DMS79 treated with DMSO at 0.1 percent for 48 hours (cell line): ENCODE data around the gene BTBD2.

Experiments
- DNase-seq: peaks from one replicate; lab custom pipeline; 2025; lab: John Stamatoyannopoulos, UW

The BTBD2 gene

DNA sequence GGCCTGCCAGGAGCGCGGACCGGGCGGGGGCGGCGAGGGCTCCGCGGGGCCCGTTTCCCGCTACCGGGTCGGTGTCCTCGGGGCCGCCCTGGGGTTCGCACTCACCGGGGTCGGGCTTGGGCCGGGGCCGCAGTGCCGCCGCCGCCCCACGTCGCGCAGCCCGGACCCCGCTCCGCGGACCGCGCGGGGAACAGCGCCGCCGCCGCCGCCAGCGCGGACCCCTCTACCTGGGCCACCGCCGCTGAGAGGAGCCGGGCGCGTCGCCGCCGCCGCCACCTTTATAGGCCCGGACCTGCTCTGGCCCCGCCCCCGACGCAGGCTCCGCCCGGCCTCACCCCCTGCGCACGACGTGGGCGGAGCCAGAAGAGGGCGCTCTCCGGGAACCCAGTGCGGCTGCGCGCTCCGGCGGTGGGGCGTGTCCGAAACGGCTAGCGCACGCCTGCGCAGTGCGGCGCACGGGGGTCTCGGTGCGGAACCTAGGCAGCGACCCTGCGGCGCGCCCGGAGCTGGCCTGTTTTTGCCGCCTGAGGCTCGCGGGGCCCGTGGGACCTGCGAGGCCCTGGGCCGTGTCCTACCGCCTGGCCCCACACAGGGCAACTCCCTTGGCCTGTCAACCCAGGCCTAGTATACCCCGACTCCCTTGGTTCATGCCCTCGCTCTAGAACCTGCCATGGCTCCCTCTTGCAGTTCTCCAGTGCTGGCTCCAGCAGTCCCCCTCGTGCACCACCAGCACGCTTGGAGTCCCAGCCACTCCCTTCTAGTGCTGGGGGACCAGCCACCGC is 35.7 kb upstream of the BTBD2 start, which contains the start of gene MKNK2:
TSS of gene MKNK2 (minus strand) at position 254 of the 782 bp plus-strand sequence. CDS start 393 bp downstream, outside the sequence.
- peak; percentile 81 for DNase-seq

DNA sequence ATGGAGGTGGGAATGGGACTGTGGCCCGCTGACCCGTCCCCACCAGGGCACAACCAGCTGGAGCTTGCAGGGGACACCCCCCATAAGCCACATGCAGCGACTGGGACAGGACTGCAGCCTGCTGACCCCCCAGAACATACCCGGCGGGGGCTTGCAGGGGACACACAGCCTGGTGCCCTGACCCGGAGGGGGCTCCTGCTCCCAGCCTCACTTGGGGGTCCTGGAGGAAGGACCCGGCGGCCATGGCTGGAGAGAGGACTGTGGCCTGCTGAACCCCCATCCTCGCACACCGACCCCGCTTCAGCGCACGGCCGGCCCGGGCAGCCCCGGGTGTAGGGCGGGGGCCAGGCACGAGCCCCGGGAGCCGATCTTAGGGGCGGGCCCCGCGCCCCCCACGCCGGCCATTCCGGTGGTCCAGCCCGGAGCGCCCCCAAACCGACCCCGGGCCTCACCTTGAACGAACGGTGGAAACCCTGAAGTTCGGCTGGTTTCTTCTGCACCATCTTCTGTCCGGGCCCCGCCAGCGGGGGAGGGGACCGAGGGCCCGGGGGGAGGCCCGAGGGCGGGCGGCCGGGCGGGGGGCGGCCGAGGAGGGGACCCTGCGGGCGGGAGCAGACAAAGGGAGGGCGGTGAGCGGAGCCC is 35.0 kb upstream of the BTBD2 start:
- no peak for DNase-seq

- DNase-seq = peak; percentile 42
These were observed 34.3 kb upstream of the BTBD2 start for GRCh38 chr19:2049741-2050348.

DNA sequence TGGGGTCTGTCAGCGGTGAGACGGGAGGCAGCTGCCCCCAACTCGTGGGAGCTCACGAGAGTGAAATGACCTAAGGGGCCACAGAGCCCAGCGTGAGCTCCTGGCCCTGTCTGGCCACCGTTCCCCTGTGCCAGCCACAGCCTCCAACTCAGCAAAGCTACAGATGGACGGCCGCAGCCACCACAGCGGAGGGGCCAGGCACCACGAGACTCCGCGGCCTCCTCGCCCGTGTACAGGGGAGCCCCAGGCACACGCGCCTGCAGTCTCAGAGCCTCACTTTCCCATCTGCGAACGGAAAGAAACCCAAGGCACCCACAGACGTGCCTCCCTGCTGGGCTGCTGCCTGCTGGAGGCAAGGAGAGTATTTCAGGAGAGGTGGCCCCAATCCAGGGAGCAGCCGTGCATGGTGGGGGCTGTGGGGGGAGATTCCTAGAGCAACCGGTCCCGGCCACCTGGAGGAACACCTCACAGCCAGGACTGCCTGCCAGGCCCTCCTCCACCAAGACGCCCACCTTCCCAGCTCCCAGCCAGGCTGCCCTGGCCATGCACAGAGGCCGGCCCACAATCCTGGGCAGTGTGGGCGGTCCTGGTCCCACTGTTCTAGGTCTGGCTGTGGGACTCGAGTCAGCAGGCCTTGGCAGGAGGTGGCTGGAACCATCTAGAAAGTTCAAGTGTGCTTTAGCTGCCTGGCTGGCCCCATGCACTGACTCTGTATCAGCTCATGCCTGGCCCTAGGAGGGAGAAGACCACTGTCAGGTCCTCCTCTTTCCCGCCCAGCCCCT is 33.6 kb upstream of the BTBD2 start:
- DNase-seq = no peak

DNA sequence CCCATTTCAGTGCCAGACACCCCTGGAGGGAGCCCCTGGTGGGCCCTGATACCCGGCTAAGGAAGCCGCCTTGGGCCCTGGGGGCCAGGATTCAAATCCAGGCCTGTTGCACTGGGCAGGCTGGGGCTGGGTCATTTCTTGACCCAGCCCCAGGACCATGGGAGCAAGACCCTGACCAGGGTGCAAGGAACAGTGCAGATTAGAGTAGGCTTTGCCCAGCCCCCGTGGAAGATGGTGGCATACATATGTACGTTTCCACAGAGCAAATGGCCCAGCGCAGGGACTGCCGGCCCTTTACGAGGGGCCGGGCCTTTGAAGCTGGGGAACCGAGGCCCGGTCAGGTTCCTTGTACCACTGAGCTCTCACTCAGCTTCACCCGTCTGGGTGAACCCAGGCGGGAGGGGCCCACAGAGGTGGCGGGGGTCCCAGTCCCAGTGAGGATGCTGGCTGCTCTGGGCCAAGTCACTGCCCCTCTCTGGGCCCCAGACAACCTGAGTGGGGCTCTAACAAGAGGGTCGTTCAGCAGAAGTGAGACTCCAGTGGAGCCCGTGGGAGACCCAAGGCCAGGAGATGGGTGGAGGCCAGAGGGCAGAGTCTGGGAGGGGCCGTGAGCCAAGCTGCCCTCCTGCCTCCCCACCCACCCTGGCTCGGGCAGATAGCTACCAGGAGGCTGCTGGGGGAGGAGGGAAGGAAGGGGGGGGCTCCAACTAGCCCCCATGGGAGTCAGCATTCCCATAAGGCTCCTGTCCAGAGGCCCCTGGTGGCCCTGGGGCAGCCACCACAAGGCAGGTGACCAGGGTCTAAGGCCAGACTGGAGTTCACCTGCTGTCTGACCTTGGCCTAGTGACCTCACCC is 32.8 kb upstream of the BTBD2 start:
- no peak for DNase-seq

DNA sequence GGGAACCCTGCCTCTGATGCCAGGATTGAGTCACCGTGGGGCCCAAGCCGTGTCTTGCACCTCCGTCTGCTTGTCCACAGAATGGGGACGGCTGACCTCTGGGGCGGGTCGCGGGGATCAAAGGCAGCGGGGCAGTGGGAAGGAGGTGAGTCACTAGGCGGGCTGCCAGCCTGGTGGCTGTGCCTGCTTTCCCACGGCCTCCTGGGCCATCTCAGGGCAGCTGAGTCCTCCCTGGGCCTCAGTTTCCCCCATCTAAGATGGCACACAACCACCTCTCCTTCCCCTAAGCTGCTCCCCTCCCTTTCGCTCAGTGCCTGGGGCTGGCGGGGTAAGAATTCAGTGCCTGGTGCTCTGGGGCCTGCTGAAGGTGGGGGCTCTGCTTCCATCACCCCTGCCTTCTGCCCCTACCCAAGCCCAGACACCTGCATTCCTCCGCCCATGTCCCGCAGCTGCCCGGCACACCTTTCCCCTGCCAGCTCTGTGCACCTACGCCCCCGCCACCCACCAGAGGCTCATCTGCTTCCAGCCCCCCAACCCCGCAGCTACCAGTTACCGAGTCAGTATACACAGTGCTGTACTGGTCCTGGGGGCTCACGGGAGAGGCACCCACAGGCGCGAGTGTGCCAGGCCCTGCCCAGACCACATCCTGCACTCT is 32.1 kb upstream of the BTBD2 start:
- DNase-seq = no peak

DNA sequence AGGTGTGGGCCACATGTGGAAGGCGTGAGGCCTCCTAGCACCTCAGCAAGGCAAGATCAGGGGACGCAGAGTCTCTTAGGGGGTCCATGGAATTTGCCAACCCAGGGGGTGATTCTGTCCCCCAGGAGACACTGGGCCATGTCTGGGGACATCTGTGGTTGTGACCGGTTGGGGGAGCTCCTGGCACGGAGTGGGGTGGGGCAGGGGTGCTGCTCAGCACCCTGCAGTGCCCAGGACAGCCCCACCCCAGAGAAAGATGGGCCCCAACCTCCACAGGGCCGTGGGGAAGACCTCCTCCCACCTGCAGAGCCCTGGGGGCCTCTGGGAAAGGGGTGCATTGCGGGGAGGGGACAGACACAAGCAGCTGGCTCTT is 31.5 kb upstream of the BTBD2 start:
- DNase-seq = no peak

- DNase-seq = no peak
These were observed 30.8 kb upstream of the BTBD2 start for GRCh38 chr19:2046046-2046907.

GRCh38 chr19:2045501-2046045 is 30.1 kb upstream of the BTBD2 start:
- no peak for DNase-seq

DNA sequence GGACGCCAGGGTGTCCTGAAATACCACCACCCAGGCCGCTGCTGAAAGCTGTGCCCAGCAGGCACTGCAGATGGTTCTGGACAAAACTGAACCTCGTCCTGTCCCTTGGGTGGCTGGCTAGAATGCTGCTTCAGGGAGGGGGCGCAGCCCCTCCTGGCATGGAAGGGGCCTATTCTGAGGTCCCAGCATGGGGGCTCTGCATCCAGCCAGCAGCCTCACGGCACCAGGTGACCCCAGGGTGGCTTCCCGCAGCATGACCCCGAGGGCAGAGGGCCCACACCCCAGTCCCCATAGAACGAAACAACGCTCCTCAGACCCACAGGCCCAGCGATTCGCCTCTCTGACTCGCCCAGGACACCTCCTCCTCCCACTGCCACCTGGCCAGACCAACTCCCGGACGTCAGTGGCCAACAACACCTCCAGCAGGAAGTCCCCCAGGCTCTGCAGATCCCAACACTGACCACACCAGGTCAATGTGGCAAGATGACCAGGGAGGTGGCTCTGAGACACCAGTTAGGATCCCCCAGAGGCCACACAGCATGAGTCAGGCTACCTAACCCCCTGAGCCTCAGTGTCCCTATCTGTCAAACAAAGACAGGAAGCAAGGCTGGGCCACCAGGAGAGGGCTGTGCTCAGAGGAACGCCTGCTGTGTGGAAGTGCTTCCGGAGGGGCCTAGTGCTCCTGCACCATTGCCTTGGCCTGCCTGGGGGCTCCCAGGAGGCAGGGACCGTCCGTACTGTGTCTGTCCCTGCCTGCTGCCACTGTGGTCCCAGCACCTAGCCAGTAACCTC is 29.4 kb upstream of the BTBD2 start:
- DNase-seq = no peak

- no peak for DNase-seq
These were observed 28.6 kb upstream of the BTBD2 start for GRCh38 chr19:2043961-2044708.

- DNase-seq = no peak
These were observed 27.7 kb upstream of the BTBD2 start for GRCh38 chr19:2043251-2043641.

- DNase-seq = no peak
These were observed 27.2 kb upstream of the BTBD2 start for GRCh38 chr19:2042485-2043250.

GRCh38 chr19:2041683-2042484 is 26.4 kb upstream of the BTBD2 start:
- peak; percentile 53 for DNase-seq

GRCh38 chr19:2041433-2041682 is 25.8 kb upstream of the BTBD2 start:
- no peak for DNase-seq

GRCh38 chr19:2040647-2041432 is 25.3 kb upstream of the BTBD2 start:
- DNase-seq = no peak
